ENCODE data around the gene XYLB. TPM values are rescaled to one million over a fixed set of nuclear protein-coding genes. Genes with fewer than 3 reads are reported as not detected.

The XYLB gene
- total RNA-seq, 1 experiment from 2014 or later = 7.1 TPM

GRCh38 chr3:38364721-38365400 lies 18.3 kb downstream of the XYLB start:
- no peak for DNase-seq (ENCODE audit: low read depth)

GRCh38 chr3:38365469-38366062 lies 19.0 kb downstream of the XYLB start:
- DNase-seq (ENCODE audit: low read depth) = no peak

- no peak for DNase-seq (ENCODE audit: low read depth)
Observed at GRCh38 chr3:38366082-38366481, 19.5 kb downstream of the XYLB start.

- no peak for DNase-seq (ENCODE audit: low read depth)
Observed at GRCh38 chr3:38367779-38368178, 21.2 kb downstream of the XYLB start.

- DNase-seq (ENCODE audit: low read depth) = no peak
Observed at GRCh38 chr3:38368238-38368637, 21.7 kb downstream of the XYLB start.

GRCh38 chr3:38369186-38369585 lies 22.6 kb downstream of the XYLB start:
- no peak for DNase-seq (ENCODE audit: low read depth)

GRCh38 chr3:38370149-38370548 lies 23.6 kb downstream of the XYLB start:
- DNase-seq (ENCODE audit: low read depth) = no peak

DNA sequence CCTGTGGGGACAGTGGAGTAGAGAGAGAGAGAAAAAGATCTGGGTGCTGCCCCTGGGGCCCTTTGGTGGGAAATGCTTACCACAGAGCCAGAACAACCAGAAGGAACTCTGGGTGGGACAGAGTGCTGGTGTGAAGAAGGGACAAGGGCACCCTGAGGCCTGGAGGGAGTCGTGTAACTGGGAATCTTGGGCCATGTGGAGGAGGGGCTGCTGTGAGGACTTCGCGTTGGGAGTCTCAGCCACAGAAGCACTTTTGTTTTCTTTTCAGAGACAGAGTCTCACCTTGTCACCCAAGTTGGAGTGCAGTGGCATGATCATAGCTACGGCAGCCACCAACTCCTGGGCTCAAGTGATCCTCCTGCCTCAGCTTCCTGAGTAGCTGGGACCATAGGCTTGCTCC lies 24.3 kb downstream of the XYLB start:
- DNase-seq (ENCODE audit: low read depth) = no peak

DNA sequence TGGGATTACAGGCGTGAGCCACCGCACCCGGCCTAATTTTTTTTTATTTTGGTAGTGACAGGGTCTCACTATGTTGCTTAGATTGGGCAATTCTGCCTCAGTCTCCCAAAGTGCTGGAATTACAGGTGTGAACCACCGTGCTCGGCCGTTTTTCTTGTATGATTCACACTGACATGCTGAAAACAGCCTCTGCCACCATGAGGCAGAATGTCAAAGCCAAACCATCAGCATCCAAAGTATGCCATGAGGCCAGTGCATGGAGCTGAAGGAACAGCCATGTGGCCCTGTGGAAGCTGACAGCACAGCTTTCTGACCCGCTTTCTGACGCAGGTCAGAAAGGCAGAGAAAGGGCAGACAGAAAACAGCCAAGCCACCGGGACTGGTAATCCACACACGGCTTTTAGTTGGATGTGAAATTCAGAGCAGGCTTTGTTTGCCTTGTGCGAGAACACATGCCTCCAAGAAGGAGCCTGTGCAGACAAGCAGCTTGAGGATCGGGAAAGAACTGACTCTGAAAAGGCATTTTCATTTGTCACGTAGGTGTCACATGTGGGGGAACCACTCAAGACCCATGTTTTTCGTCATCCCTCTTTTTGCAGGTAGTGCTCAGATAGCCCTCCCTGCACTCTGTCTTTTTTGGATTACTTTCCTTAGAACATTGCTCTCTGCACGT lies 25.1 kb downstream of the XYLB start:
- DNase-seq (ENCODE audit: low read depth) = no peak

GRCh38 chr3:38372214-38372601 lies 25.6 kb downstream of the XYLB start:
- no peak for DNase-seq (ENCODE audit: low read depth)

DNA sequence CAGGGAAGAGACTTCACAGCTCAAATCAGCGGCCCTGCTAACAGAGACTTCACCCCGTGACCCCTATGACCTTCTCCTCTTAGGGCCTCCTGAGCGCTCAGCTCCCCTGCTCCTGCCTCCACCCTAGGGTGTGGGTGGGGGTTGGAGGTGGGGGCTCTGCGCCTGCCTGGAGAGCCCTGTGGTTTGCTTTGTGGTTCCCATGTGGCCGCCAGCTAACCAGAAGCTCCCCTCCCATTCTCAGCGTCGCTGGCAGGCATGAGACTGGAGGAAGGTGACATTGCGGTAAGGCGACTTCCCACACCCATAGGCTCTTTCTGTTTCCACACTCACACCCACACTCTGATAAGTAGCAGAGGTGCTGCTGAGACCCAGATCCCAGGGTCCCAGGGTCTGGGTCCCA lies 27.6 kb downstream of the XYLB start:
- no peak for DNase-seq (ENCODE audit: low read depth)

DNA sequence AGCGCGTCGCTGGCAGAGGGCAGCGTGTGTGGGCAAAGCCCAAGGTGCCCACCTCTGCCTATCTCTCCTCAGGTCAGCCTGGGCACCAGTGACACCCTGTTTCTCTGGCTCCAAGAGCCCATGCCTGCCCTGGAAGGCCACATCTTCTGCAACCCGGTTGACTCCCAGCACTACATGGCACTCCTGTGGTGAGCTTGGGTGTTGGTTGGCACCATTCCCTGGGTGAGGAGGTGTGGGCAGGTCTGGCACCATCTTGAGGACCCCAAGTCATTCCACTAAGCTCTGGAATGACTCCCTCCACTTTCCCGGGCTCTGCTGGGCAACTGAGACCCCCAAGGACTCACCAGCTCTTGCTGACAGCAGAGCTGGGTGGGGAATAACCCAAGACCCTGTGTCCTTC lies 28.5 kb downstream of the XYLB start:
- DNase-seq (ENCODE audit: low read depth) = no peak

DNA sequence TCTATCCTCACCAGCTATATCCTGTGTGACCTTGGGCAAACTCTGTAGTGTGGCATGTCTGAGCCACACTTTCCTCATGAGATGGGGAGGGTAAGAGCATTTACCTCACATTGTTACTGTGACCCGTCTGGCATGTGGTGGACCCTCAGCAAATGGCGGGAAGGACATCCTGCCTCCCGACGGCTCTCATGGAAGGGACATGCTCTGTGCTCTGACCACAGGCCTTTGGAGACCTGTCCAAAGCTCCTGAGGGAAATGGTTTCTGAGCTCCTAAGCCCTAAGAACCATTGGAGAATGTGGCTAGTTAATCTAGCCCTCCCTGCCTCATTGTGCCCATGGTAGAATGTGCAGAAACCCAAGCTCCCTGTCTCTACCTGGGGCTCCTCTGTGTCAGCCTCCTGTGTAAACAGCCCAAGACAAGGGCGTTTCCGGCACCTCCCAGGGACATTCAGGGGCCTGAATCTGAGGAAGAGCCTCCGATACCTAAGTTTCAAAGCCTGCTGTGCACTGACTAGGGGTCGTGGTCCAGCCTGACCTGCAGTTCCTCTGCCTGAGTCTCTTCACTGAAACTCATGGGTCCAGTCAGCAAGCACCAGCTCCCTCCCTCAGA lies 29.0 kb downstream of the XYLB start:
- no peak for DNase-seq (ENCODE audit: low read depth)

GRCh38 chr3:38376098-38376816 lies 29.7 kb downstream of the XYLB start:
- no peak for DNase-seq (ENCODE audit: low read depth)

- no peak for DNase-seq (ENCODE audit: low read depth)
Observed at GRCh38 chr3:38379201-38379770, 32.7 kb downstream of the XYLB start.

GRCh38 chr3:38382506-38383080 lies 36.0 kb downstream of the XYLB start:
- DNase-seq (ENCODE audit: low read depth) = no peak

DNA sequence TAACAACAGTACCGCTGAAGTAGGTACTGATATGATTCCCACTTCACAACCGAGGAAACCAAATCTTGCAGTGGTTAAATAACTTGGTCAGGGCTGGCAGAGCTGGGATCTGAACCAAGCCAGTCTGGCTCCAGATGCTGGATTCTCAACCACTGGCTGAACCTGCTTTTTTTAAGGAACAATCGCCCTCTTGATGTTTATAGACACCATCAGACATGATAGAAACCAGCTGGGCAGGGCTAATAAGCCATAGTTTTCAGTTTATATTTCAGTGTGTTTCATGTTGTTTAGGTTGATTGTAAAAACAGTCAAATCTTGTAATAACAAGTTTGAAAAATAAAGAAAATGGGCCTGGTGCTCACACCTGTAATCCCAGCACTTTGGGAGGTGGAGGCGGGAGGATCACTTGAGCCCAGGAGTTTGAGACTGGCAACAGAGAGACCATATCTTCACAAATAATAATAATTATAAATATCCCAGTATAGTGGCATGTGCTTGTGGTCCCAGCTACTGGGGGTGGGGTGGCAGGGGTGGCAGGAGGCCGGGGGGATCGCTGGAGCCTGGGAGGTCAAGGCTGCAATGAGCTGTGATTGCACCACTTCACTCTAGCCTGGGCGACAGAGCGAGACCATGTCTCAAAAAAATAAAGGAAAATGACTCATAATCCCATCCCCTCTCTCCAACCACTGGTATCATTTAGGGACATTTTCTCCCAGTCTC lies 36.7 kb downstream of the XYLB start:
- DNase-seq (ENCODE audit: low read depth) = no peak

GRCh38 chr3:38386992-38387750 lies 40.6 kb downstream of the XYLB start:
- DNase-seq (ENCODE audit: low read depth) = no peak

GRCh38 chr3:38387862-38388261 lies 41.3 kb downstream of the XYLB start:
- DNase-seq (ENCODE audit: low read depth) = no peak

DNA sequence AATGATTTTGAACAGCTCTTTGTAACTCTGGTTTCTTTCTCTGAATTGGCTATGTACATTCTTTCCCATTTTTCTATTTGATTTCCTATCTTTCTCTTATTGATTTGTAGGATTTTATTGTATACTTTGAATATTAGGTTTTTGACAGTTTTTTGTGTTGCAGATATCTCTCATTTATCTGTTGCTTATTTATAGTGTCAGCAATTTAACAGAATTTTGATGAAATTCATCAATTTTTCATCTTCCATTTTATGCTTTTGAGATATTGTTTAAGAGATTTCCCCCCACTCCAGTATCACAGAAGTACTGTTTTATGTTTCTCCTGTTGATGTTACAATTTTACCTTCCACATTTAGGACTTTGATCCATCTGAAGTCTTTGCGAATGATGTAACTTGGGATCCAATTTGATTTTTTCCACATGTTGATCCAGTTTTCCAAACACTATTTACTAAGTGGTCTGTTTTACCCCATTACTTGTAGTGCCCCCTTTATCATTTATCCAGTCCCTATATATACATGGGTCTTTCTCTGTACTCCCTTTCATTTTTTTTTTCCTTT lies 46.1 kb downstream of the XYLB start:
- no peak for DNase-seq (ENCODE audit: low read depth)
